Measurements from ENCODE around the gene TIPRL. TPM values are rescaled to one million over a fixed set of nuclear protein-coding genes. Genes with fewer than 3 reads are reported as not detected.
"Not testable (repeated sequence)": the region's sequence is repeated elsewhere in the genome, so short reads cannot be mapped to it uniquely, and the experiment has no call there.

Gene TIPRL
- total and polyA plus RNA-seq, 9 of the 15 experiments (the other 6 are each of a cell fraction or from before 2014, with no cell fraction given), result 41.4 to 90.2 (median 69.9) TPM

GRCh38 chr1:168154707-168155106, 24.1 kb upstream of the TIPRL start:
- in situ Hi-C loops (cut with MboI); BruUV-seq (replicated peaks); H3K9me3 ChIP-seq (replicated peaks; ENCODE audit: control insufficient read depth, insufficient read depth, low read depth, low read length); CTCF ChIA-PET (ENCODE audit: low intra/inter-chr PET ratio); H3K4me3 ChIP-seq; FAIRE-seq; H3K27me3 ChIP-seq (ENCODE audit: control insufficient read depth in 2 of 2, insufficient read depth in 2 of 2, low read length in 2 of 2); H3K79me2 ChIP-seq (ENCODE audit: control insufficient read depth, insufficient read depth, low read length); H3K9ac ChIP-seq (ENCODE audit: insufficient read depth in 1 of 2, low read depth in 2 of 2, low read length in 2 of 2); H3K27ac ChIP-seq (ENCODE audit: extremely low read depth, low read depth, low read length); H4K20me1 ChIP-seq (replicated peaks; ENCODE audit: control insufficient read depth, insufficient read depth, low read length); H3K36me3 ChIP-seq (ENCODE audit: control insufficient read depth, insufficient read depth, low read length); H3K4me1 ChIP-seq (replicated peaks in 1 of 2; ENCODE audit: control insufficient read depth in 2 of 2, insufficient read depth in 2 of 2, low read length in 2 of 2); H3K4me2 ChIP-seq (ENCODE audit: insufficient read depth, low read length); intact Hi-C loops (cut with micrococcal nuclease); H3K9me1 ChIP-seq (ENCODE audit: control insufficient read depth, insufficient read depth, low read length); POLR2A ChIA-PET; TF ChIP-seq MYBL2 (CRISPR knock-in tag; IDR thresholded peaks at IDR 0.05; ENCODE audit: borderline replicate concordance); FOXM1 (CRISPR knock-in tag; IDR thresholded peaks at IDR 0.05; ENCODE audit: low read depth): not testable (repeated sequence)
- peak; percentile 82 for TF ChIP-seq ZNF766 (CRISPR knock-in tag; conservative IDR thresholded peaks at IDR 0.05)
- 0 out of 2 replicates have a peak, but pooled peaks have one; percentile 22 for TF ChIP-seq ATF7 (IDR thresholded peaks at IDR 0.05)
- 0 out of 2 replicates have a peak, but pooled peaks have one; percentile 20 for TF ChIP-seq SPI1 (IDR thresholded peaks at IDR 0.05; ENCODE audit: borderline replicate concordance, low read depth, low read length)
- peak; percentile 66 for TF ChIP-seq MYBL2 (IDR thresholded peaks at IDR 0.05; ENCODE audit: low read depth)
- TF ChIP-seq CHD2 (IDR thresholded peaks at IDR 0.05; ENCODE audit: low read depth, low read length), result peak; percentile 71; the same call in 1 of the 2 replicates
- TF ChIP-seq, protein P1, sequence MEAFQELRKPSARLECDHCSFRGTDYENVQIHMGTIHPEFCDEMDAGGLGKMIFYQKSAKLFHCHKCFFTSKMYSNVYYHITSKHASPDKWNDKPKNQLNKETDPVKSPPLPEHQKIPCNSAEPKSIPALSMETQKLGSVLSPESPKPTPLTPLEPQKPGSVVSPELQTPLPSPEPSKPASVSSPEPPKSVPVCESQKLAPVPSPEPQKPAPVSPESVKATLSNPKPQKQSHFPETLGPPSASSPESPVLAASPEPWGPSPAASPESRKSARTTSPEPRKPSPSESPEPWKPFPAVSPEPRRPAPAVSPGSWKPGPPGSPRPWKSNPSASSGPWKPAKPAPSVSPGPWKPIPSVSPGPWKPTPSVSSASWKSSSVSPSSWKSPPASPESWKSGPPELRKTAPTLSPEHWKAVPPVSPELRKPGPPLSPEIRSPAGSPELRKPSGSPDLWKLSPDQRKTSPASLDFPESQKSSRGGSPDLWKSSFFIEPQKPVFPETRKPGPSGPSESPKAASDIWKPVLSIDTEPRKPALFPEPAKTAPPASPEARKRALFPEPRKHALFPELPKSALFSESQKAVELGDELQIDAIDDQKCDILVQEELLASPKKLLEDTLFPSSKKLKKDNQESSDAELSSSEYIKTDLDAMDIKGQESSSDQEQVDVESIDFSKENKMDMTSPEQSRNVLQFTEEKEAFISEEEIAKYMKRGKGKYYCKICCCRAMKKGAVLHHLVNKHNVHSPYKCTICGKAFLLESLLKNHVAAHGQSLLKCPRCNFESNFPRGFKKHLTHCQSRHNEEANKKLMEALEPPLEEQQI (IDR thresholded peaks at IDR 0.05), result peak; percentile 82
- peak in 1 of 2 experiments; percentile 36; a peak in 2 of 4 replicates for TF ChIP-seq TRIM24 (IDR thresholded peaks at IDR 0.05)
- peak; percentile 56 for TF ChIP-seq FOXM1 (IDR thresholded peaks at IDR 0.05; ENCODE audit: low read depth)
- peak; percentile 45; the same call in 1 of the 2 replicates for TF ChIP-seq EHMT2 (IDR thresholded peaks at IDR 0.05)
- TF ChIP-seq CBX5 (IDR thresholded peaks at IDR 0.05; ENCODE audit: borderline replicate concordance, low read depth), result peak; percentile 40; the same call in 1 of the 2 replicates
- TF ChIP-seq ZNF239 (CRISPR knock-in tag; IDR thresholded peaks at IDR 0.05), result peak; percentile 45; the same call in 1 of the 2 replicates
- 0 out of 2 replicates have a peak, but pooled peaks have one; percentile 22 for TF ChIP-seq PYGO2 (tag; IDR thresholded peaks at IDR 0.05)
- peak in 1 of 3 experiments; percentile 25 for TF ChIP-seq YY1 (IDR thresholded peaks at IDR 0.05; ENCODE audit: borderline replicate concordance in 1 of 3, control insufficient read depth in 1 of 3, extremely low read depth in 1 of 3, insufficient read depth in 3 of 3, insufficient read length in 1 of 3, insufficient replicate concordance in 2 of 3, low read depth in 1 of 3, low read length in 2 of 3)
- TF ChIP-seq EGR1 (conservative IDR thresholded peaks at IDR 0.05), result 0 out of 2 replicates have a peak, but pooled peaks have one; percentile 32
- peak; percentile 92 for TF ChIP-seq CC2D1A (IDR thresholded peaks at IDR 0.05)
- ATAC-seq (peak; percentile 88), DNase-seq (ENCODE audit: extremely low read depth in 1 of 4, low spot score in 3 of 4) (peak in 1 of 4 experiments; percentile 35)
- H2AFZ ChIP-seq (ENCODE audit: low read depth, low read length), result peak overlapping the region; percentile 44
- WGBS (ENCODE audit: insufficient coverage, low coverage, missing lambda C conversion rate), result 24% methylated on average over 4 of the region's 4 CpGs
